ENCODE results near the gene KNSTRN. TPM values are rescaled to one million over a fixed set of nuclear protein-coding genes. Genes with fewer than 3 reads are reported as not detected.

KNSTRN gene
- total and polyA plus RNA-seq, 2 of the 8 experiments (the other 6 are each of a cell fraction or from before 2014, with no cell fraction given): 25.1 to 79.4 TPM

- no peak for FAIRE-seq
- peaks cover 0 to 4% (median under 1%) of the 10 kb centered on the region in 4 experiments; a peak in 1 of 7 replicates for H3K27me3 ChIP-seq (replicated peaks in 1 of 4; ENCODE audit: control insufficient read depth in 3 of 4, extremely low read depth in 1 of 4, insufficient read depth in 3 of 4, low read length in 3 of 4)
- H3K9me3 ChIP-seq (ENCODE audit: insufficient read depth in 2 of 2, low read depth in 1 of 2, low read length in 1 of 2): no peaks in the 10 kb centered on the region
- H2AK5ac ChIP-seq (ENCODE audit: low read depth, low read length): peak overlapping the region; percentile 28; the same call in 1 of the 2 replicates
- no peak overlapping the region for H3K4me3 ChIP-seq (ENCODE audit: extremely low read depth in 1 of 4, insufficient read depth in 2 of 4, low read depth in 3 of 4, low read length in 4 of 4)
- no peak overlapping the region for H3K4ac ChIP-seq (replicated peaks; ENCODE audit: insufficient read length, low read depth, low read length)
- 92% methylated on average over 11 of the region's 11 CpGs; no CpG with 5 or more reads in 1 of the 2 experiments for WGBS, 2 experiments (ENCODE audit: extremely low coverage in 1 of 2, insufficient coverage in 1 of 2, insufficient read length in 1 of 2, insufficient replicate concordance in 2 of 2, low coverage in 1 of 2, low lambda C conversion rate in 2 of 2, missing lambda C conversion rate in 1 of 2)
- H3K79me1 ChIP-seq (ENCODE audit: low read depth, low read length): no peaks in the 10 kb centered on the region
- peak overlapping the region; percentile 92; the same call in 1 of the 2 replicates for H2BK12ac ChIP-seq (ENCODE audit: low read depth, low read length)
- CTCF ChIA-PET (ENCODE audit: partially characterized antibody): interaction anchor here (0.6 to 27.4 kb wide), 24 partner anchors 12 to 302 kb away, joined by 3 to 584 read pairs (median 8); partner anchors contain the start of genes ANKRD63, DISP2, INAFM2 and IVD
- no peaks in the 10 kb centered on the region for H3K36me3 ChIP-seq (ENCODE audit: control insufficient read depth in 2 of 4, insufficient read depth in 4 of 4, low read length in 3 of 4)
- peaks cover 0 to 40% (median 25%) of the 10 kb centered on the region in 4 experiments; a peak in 6 of 7 replicates for H3K4me1 ChIP-seq (replicated peaks in 1 of 4; ENCODE audit: control insufficient read depth in 3 of 4, insufficient read depth in 4 of 4, low read length in 3 of 4)
- POLR2A ChIA-PET (ENCODE audit: partially characterized antibody): interaction anchor here (0.5 to 8.1 kb wide), 6 partner anchors 12 to 83 kb away, joined by 3 to 66 read pairs (median 6); partner anchors contain the start of gene INAFM2
- DNase-seq (ENCODE audit: low read depth in 1 of 2, low spot score in 2 of 2): no peak
- H3K9ac ChIP-seq (replicated peaks in 1 of 4; ENCODE audit: extremely low read depth in 1 of 4, low read depth in 3 of 4, low read length in 3 of 4): no peak overlapping the region
- no peak overlapping the region for H3K14ac ChIP-seq (ENCODE audit: insufficient read length)
- H3K23ac ChIP-seq (ENCODE audit: insufficient read length): no peak overlapping the region
- no peak overlapping the region for H3K56ac ChIP-seq (replicated peaks; ENCODE audit: insufficient read length, low read depth, low read length)
- H3K4me2 ChIP-seq (ENCODE audit: insufficient read depth in 1 of 2, low read depth in 2 of 2, low read length in 2 of 2): no peak overlapping the region
- no peaks in the 10 kb centered on the region for H4K20me1 ChIP-seq (replicated peaks in 1 of 2; ENCODE audit: control insufficient read depth in 1 of 2, insufficient read depth in 2 of 2, low read length in 2 of 2)
- peak overlapping the region; percentile 15 for H2BK20ac ChIP-seq (ENCODE audit: low read length)
- no peak overlapping the region for H3K27ac ChIP-seq (ENCODE audit: low read depth, low read length)
- H4K5ac ChIP-seq (ENCODE audit: insufficient read length, low read depth, low read length): no peak overlapping the region
- H3K23me2 ChIP-seq (ENCODE audit: low read depth, low read length): no peaks in the 10 kb centered on the region
- H2BK15ac ChIP-seq (ENCODE audit: low read length): peak overlapping the region; percentile 88; the same call in 1 of the 2 replicates
- no peaks in the 10 kb centered on the region for H3K79me2 ChIP-seq (ENCODE audit: control insufficient read depth in 1 of 2, insufficient read depth in 2 of 2, low read length in 2 of 2)
- H2AFZ ChIP-seq (ENCODE audit: low read length): no peak overlapping the region
- TF ChIP-seq SRF (IDR thresholded peaks at IDR 0.05; ENCODE audit: low read depth, low read length) (no peak), CEBPB (IDR thresholded peaks at IDR 0.05; ENCODE audit: low read depth, low read length) (no peak), MAFK (IDR thresholded peaks at IDR 0.05; ENCODE audit: low read depth, low read length) (no peak), ATF2 (IDR thresholded peaks at IDR 0.05; ENCODE audit: low read length) (no peak), CBX5 (IDR thresholded peaks at IDR 0.05; ENCODE audit: low read depth, low read length) (no peak), TAF7 (optimal IDR thresholded peaks at IDR 0.05; ENCODE audit: borderline replicate concordance, low read depth, low read length) (no peak)
- no peak overlapping the region for H4K91ac ChIP-seq (replicated peaks; ENCODE audit: insufficient read length, low read length)
- H2BK120ac ChIP-seq (replicated peaks; ENCODE audit: low read depth, low read length): no peak overlapping the region
- H2BK5ac ChIP-seq (ENCODE audit: low read depth, low read length): 0 out of 2 replicates have a peak overlapping the region, but pooled peaks have one; percentile 52
- no peak overlapping the region for H3K18ac ChIP-seq (ENCODE audit: extremely low read depth, low read length)
- peak overlapping the region; percentile 20; the same call in 1 of the 2 replicates for H4K8ac ChIP-seq (ENCODE audit: extremely low read depth, insufficient read depth, low read length)
These were observed 43.5 kb upstream of the KNSTRN start for GRCh38 chr15:40338921-40339620.

Data from H1 (cell line).